HepG2 (cell line): Measurements from ENCODE around the gene CFHR2. TPM values are rescaled to one million over a fixed set of nuclear protein-coding genes. Genes with fewer than 3 reads are reported as not detected.

Source experiments
- ATAC-seq: fragments of 200-7000 bp; cut with Tn5 transposase; 3 replicates; pipeline ENCODE4 v1.9.1; 2020; ENCODE audit warnings: mild to moderate bottlenecking, moderate library complexity
- BruUV-seq: library from RNA; stranded (reverse); fragments of 400-500 nt; replicated peaks from 2 replicates; lab custom pipeline; 2021; lab: Mats Ljungman, UMichigan
- CTCF ChIA-PET: fragments of 300-600 bp; formaldehyde crosslinking; extraction: SDS; loops from one replicate; lab custom pipeline; 2021; ENCODE audit warnings: low total read pairs, inconsistent platforms, low intra/inter-chr PET ratio; lab: Yijun Ruan, JAX
- POLR2A ChIA-PET: fragments of 350-600 bp; sonication (Branson Sonifier 250); formaldehyde crosslinking; loops from one replicate; lab custom pipeline; 2020; ENCODE audit warnings: antibody characterized with exemption, inconsistent platforms; lab: Yijun Ruan, JAX
- DNase-seq: peaks from one replicate; pipeline ENCODE4 v3.0.0-alpha.2; 2015; ENCODE audit warnings: low spot score
- FAIRE-seq: peaks from 3 replicates; lab custom pipeline; 2011; peaks lifted over from hg19 to GRCh38; lab: Jason Lieb, UNC
- H2AFZ ChIP-seq: one replicate; pipeline ENCODE4 v1.6.1; 2011; ENCODE audit warnings: low read length, inconsistent platforms
- H3K27ac ChIP-seq: fragments of 300-600 bp; 3 replicates; pipeline ENCODE4 v1.8.0; 2011; ENCODE audit warnings: mixed run types, mild to moderate bottlenecking, mixed read lengths, low read length, inconsistent platforms; ENCODE audit not compliant: insufficient read depth; ENCODE audit errors: extremely low read length
- H3K27me3 ChIP-seq, 2 experiments: fragments of 200-600 bp in 1 of 2; 2 replicates in 1 of 2; 3 replicates in 1 of 2; pipeline versions ENCODE4 v1.6.0 to v1.8.0; 2011; ENCODE audit warnings: low read length in 2 of 2, mild to moderate bottlenecking in 2 of 2, moderate library complexity in 2 of 2, inconsistent platforms in 1 of 2; ENCODE audit not compliant: insufficient read depth in 2 of 2, control insufficient read depth in 1 of 2
- H3K36me3 ChIP-seq, 2 experiments: fragments of 200-600 bp in 1 of 2; replicated peaks in 1 of 2; 2 replicates in 1 of 2; 3 replicates in 1 of 2; pipeline versions ENCODE4 v1.5.1 to v1.8.0; 2011; ENCODE audit warnings: low read length in 2 of 2, inconsistent platforms in 1 of 2; ENCODE audit not compliant: insufficient read depth in 2 of 2, control insufficient read depth in 1 of 2
- H3K4me1 ChIP-seq: 2 replicates; pipeline ENCODE4 v1.5.1; 2012; ENCODE audit warnings: low read length, inconsistent platforms; ENCODE audit not compliant: insufficient read depth
- H3K4me2 ChIP-seq: 2 replicates; pipeline ENCODE4 v1.6.0; 2011; ENCODE audit warnings: low read depth, low read length, inconsistent platforms
- H3K4me3 ChIP-seq, 3 experiments: fragments of 200-600 bp in 1 of 3; sonication (generic), shearing (Covaris generic) in 1 of 3; replicated peaks in 1 of 3; 2 replicates each; pipeline ENCODE4 v1.5.1; 2011 to 2016; ENCODE audit warnings: low read length in 3 of 3, inconsistent platforms in 2 of 3, low read depth in 2 of 3, mild to moderate bottlenecking in 2 of 3, control low read depth in 1 of 3, mixed read lengths in 1 of 3; ENCODE audit not compliant: insufficient read depth in 1 of 3
- H3K79me2 ChIP-seq: one replicate; pipeline ENCODE4 v1.6.1; 2011; ENCODE audit warnings: low read length, inconsistent platforms; ENCODE audit not compliant: insufficient read depth
- H3K9ac ChIP-seq: 2 replicates; pipeline ENCODE4 v1.6.0; 2011; ENCODE audit warnings: mild to moderate bottlenecking, low read depth, low read length, inconsistent platforms; ENCODE audit not compliant: insufficient read depth
- H3K9me3 ChIP-seq: 2 replicates; pipeline ENCODE4 v1.5.1; 2012; ENCODE audit warnings: mild to moderate bottlenecking, low read length
- H4K20me1 ChIP-seq: 2 replicates; pipeline ENCODE4 v1.6.0; 2011; ENCODE audit warnings: inconsistent platforms, mild to moderate bottlenecking, low read length, moderate library complexity; ENCODE audit not compliant: insufficient read depth
- ATF5 ChIP-seq: sonication (generic); formaldehyde crosslinking; IDR thresholded peaks from 2 replicates; pipeline ENCODE4 v1.4.0; 2020; ENCODE audit warnings: mild to moderate bottlenecking, low read depth, missing genetic modification reagents
- BHLHE40 ChIP-seq: IDR thresholded peaks from 2 replicates; pipeline ENCODE4 v1.6.1; 2011; ENCODE audit warnings: low read length, improper control_type of control experiment
- DBP ChIP-seq: sonication (generic); formaldehyde crosslinking; IDR thresholded peaks from 2 replicates; pipeline ENCODE4 v1.4.0; 2020; ENCODE audit warnings: missing genetic modification reagents; ENCODE audit errors: not compliant biosample characterization
- FOXC1 ChIP-seq: sonication (generic); formaldehyde crosslinking; IDR thresholded peaks from 2 replicates; pipeline ENCODE4 v1.8.0; 2022; ENCODE audit warnings: mild to moderate bottlenecking, missing genetic modification reagents, borderline replicate concordance
- FOXK2 ChIP-seq: fragments of 450-650 bp; IDR thresholded peaks from 2 replicates; pipeline ENCODE4 v1.6.1; 2016
- GABPB1 ChIP-seq: IDR thresholded peaks from 2 replicates; pipeline ENCODE4 v1.6.1; 2016; ENCODE audit warnings: mild to moderate bottlenecking, missing genetic modification reagents, moderate library complexity, missing compliant biosample characterization
- HBP1 ChIP-seq: IDR thresholded peaks from 2 replicates; pipeline ENCODE4 v1.6.1; 2016; ENCODE audit warnings: low read depth, control low read depth
- JUNB ChIP-seq: sonication (generic); formaldehyde crosslinking; IDR thresholded peaks from 2 replicates; pipeline ENCODE4 v1.8.0; 2022; ENCODE audit warnings: missing genetic modification reagents, mild to moderate bottlenecking, borderline replicate concordance
- KAT8 ChIP-seq: IDR thresholded peaks from 2 replicates; pipeline ENCODE4 v1.6.1; 2016; ENCODE audit warnings: missing genetic modification reagents, missing compliant biosample characterization
- KDM2A ChIP-seq: sonication (generic); formaldehyde crosslinking; IDR thresholded peaks from 2 replicates; pipeline ENCODE4 v1.4.0; 2020; ENCODE audit warnings: low read depth, missing genetic modification reagents, borderline replicate concordance
- MEF2D ChIP-seq: sonication (generic); formaldehyde crosslinking; IDR thresholded peaks from 2 replicates; pipeline ENCODE4 v1.5.1; 2020; ENCODE audit warnings: mild to moderate bottlenecking, missing genetic modification reagents
- RAD51 ChIP-seq: fragments of 450-650 bp; IDR thresholded peaks from 2 replicates; pipeline ENCODE4 v1.6.1; 2016; ENCODE audit warnings: borderline replicate concordance
- RBAK ChIP-seq: sonication (generic); formaldehyde crosslinking; IDR thresholded peaks from 2 replicates; pipeline ENCODE4 v1.5.1; 2020; ENCODE audit warnings: mild to moderate bottlenecking, missing genetic modification reagents
- RXRB ChIP-seq: IDR thresholded peaks from 2 replicates; pipeline ENCODE4 v1.6.1; 2016; ENCODE audit warnings: borderline replicate concordance, missing genetic modification reagents, missing compliant biosample characterization
- SATB2 ChIP-seq: sonication (generic); formaldehyde crosslinking; IDR thresholded peaks from 2 replicates; pipeline ENCODE4 v1.5.0; 2020; ENCODE audit warnings: missing genetic modification reagents
- SMAD9 ChIP-seq: sonication (generic); formaldehyde crosslinking; IDR thresholded peaks from 2 replicates; pipeline ENCODE4 v1.5.1; 2020; ENCODE audit warnings: mild to moderate bottlenecking, missing genetic modification reagents
- THYN1 ChIP-seq: sonication (generic); formaldehyde crosslinking; IDR thresholded peaks from 2 replicates; pipeline ENCODE4 v1.8.1; 2023; ENCODE audit warnings: low read depth, mild to moderate bottlenecking, moderate library complexity, missing genetic modification reagents, borderline replicate concordance
- ZNF331 ChIP-seq: sonication (generic); formaldehyde crosslinking; IDR thresholded peaks from 2 replicates; pipeline ENCODE4 v1.4.0; 2020; ENCODE audit warnings: missing genetic modification reagents
- ZNF33B ChIP-seq: sonication (generic); formaldehyde crosslinking; IDR thresholded peaks from 2 replicates; pipeline ENCODE4 v1.5.1; 2020; ENCODE audit warnings: mild to moderate bottlenecking, missing genetic modification reagents
- ZNF678 ChIP-seq: sonication (generic); formaldehyde crosslinking; IDR thresholded peaks from 2 replicates; pipeline ENCODE4 v1.4.0; 2020; ENCODE audit warnings: mild to moderate bottlenecking, missing genetic modification reagents
- WGBS: methylation state at CpG from one replicate; pipeline ENCODE4 v1.1.6; 2017; ENCODE audit warnings: low lambda C conversion rate; 5-methylcytosine and 5-hydroxymethylcytosine counted together
- in situ Hi-C: cut with HindIII; loops from 2 replicates; pipeline ENCODE4 v1.10.0; 2017; ENCODE audit warnings: low pct_unique_long_range_greater_than_20kb; ENCODE audit not compliant: extremely low pct_ligation_motif_present
- intact Hi-C: fragments of 100-400 bp; cut with micrococcal nuclease; formaldehyde crosslinking; loops from one replicate; pipeline ENCODE4 v1.10.0; 2022; ENCODE audit not compliant: unreplicated experiment
- polyA plus RNA-seq, 8 experiments: library from polyadenylated mRNA; depleted of rRNA in 3 of 8; stranded (reverse) in 7 of 8; unstranded in 1 of 8; fragments of >200 nt; fragmentation: Illumina TruSeq in 4 of 8; extraction: Trizol in 4 of 8; gene quantifications; 2 replicates each; pipeline versions ENCODE4 v1.2.1 to v1.2.3, GENCODE V29; 2011 to 2016; ENCODE audit warnings: low read depth in 4 of 8, missing spikeins in 1 of 8, mixed read lengths in 1 of 8; ENCODE audit not compliant: insufficient read depth in 1 of 8
- total RNA-seq, 5 experiments: library from RNA; depleted of rRNA; stranded (reverse); fragments of >200 nt; fragmentation: Illumina TruSeq; extraction: Trizol; gene quantifications; 2 replicates each; pipeline ENCODE4 v1.2.3, GENCODE V29; 2016; ENCODE audit warnings: low read depth in 1 of 5

CFHR2 gene
- total and polyA plus RNA-seq, 2 of the 13 experiments (the other 11 are each of a cell fraction or from before 2014, with no cell fraction given), result not detected

- TF ChIP-seq RBAK (no peak), SATB2 (CRISPR knock-in tag) (no peak), ZNF33B (CRISPR knock-in tag) (no peak)
- TF ChIP-seq, all 625 proteins: peak for 0
Observed at GRCh38 chr1:196951711-196952394, 8.3 kb downstream of the CFHR2 start (continued).

GRCh38 chr1:196954778-196955177 is 11.2 kb downstream of the CFHR2 start:
- FAIRE-seq (no peak), DNase-seq (no peak), ATAC-seq (no peak)
- H3K4me1 ChIP-seq, result no peaks in the 10 kb centered on the region
- H3K9ac ChIP-seq, result no peak overlapping the region
- no CpG with 5 or more reads among the region's 2 CpGs for WGBS
- ChIA-PET POLR2A (no interaction called here), CTCF (no interaction called here)
- H3K4me2 ChIP-seq, result no peak overlapping the region
- intact Hi-C loops (no loop called here), in situ Hi-C loops (no loop called here)
- BruUV-seq, result no TSS peak
- no peaks in the 10 kb centered on the region for H3K79me2 ChIP-seq
- TF ChIP-seq ATF5 (CRISPR knock-in tag) (no peak), ZNF678 (no peak), GABPB1 (CRISPR knock-in tag) (no peak), SATB2 (CRISPR knock-in tag) (no peak), BHLHE40 (no peak), ZNF331 (CRISPR knock-in tag) (no peak), HBP1 (no peak), FOXC1 (no peak), KDM2A (CRISPR knock-in tag) (no peak), SMAD9 (CRISPR knock-in tag) (no peak), RXRB (CRISPR knock-in tag) (no peak), MEF2D (CRISPR knock-in tag) (no peak), JUNB (CRISPR knock-in tag) (no peak), THYN1 (CRISPR knock-in tag) (no peak), KAT8 (no peak), FOXK2 (no peak), RAD51 (no peak), DBP (CRISPR knock-in tag) (no peak)
- H3K9me3 ChIP-seq, result no peaks in the 10 kb centered on the region
- H3K36me3 ChIP-seq, result no peaks in the 10 kb centered on the region
- H3K27ac ChIP-seq, result no peak overlapping the region
- H3K4me3 ChIP-seq, result no peak overlapping the region
- H3K27me3 ChIP-seq, result no peaks in the 10 kb centered on the region
- no peaks in the 10 kb centered on the region for H4K20me1 ChIP-seq
- no peak overlapping the region for H2AFZ ChIP-seq
